Left ventricle myocardium inferior (tissue), 1 donor: ENCODE data around the gene NHS. TPM values are rescaled to one million over a fixed set of nuclear protein-coding genes. Genes with fewer than 3 reads are reported as not detected.

Experiments used
- DNase-seq: peaks from one replicate; pipeline ENCODE4 v3.0.0-alpha.2; 2020
- H3K27ac ChIP-seq: fragments of 200-600 bp; replicated peaks from 2 replicates; pipeline ENCODE4 v1.8.0; 2021
- H3K27me3 ChIP-seq: fragments of 200-600 bp; 2 replicates; pipeline ENCODE4 v1.8.0; 2021; ENCODE audit warnings: low read depth
- H3K36me3 ChIP-seq: fragments of 200-600 bp; 2 replicates; pipeline ENCODE4 v1.8.0; 2021
- H3K4me1 ChIP-seq: fragments of 200-600 bp; 2 replicates; pipeline ENCODE4 v1.8.0; 2021
- H3K4me3 ChIP-seq: fragments of 200-600 bp; 2 replicates; pipeline ENCODE4 v1.8.0; 2021; ENCODE audit warnings: mild to moderate bottlenecking, moderate library complexity
- H3K9me3 ChIP-seq: fragments of 200-600 bp; replicated peaks from 2 replicates; pipeline ENCODE4 v1.8.0; 2021
- CTCF ChIP-seq: fragments of 200-600 bp; IDR thresholded peaks from 2 replicates; pipeline ENCODE4 v1.8.0; 2021; ENCODE audit warnings: antibody characterized with exemption, mild to moderate bottlenecking, borderline replicate concordance
- intact Hi-C: fragments of 100-400 bp; cut with micrococcal nuclease; formaldehyde crosslinking; loops from one replicate; pipeline ENCODE4 v1.11.0; 2022
- total RNA-seq: library from RNA; stranded (reverse); fragmentation: NEBNext Ultra II Directional; extraction: Animal tissue kit (Norgen Biotek cat#: 25700); gene quantifications from one replicate; pipeline ENCODE4 v1.2.1, GENCODE V29; 2021
- donor health status: DM: no; HTN: yes; CAD: no; lungs with severe emphysema.

Gene NHS
- total RNA-seq, 1 donor from 2014 or later, result 1.0 TPM

DNA sequence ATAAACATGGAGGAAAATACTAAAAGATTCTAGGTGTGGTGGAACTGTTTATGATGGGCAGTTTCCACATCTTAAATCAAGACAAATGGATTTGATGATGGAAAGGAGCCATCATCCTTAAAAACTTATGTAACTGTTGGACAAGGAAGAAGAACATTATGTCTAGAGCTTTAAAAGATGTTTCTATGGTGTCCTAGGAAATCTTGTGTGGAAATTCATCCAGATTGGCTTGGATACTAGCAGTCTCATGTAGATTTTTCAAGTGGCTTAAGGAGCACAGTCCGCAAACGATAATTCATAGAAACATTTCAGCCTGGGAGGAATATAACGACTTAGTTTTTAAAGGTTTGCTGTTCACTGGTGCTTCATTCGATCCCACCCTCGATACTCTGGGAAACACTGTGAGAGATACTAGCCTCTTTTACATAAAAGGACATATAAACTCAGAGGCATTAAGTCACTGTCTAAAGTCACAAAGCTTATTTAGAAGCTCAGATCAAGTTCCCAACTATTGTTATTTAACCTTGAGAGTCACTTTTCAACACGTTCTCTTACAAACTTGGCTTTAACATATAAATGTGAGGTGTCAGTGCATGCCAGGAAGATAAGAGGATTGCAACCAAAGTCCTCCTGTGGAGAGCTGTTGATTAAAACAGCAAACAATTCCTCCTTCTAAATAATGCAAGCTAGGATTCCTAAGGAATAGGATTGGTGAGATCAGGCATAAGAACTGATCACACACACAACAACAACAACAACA lies 226.6 kb downstream of the NHS start:
- no peaks in the 10 kb centered on the region for H3K36me3 ChIP-seq
- no peak overlapping the region for H3K4me3 ChIP-seq
- TF ChIP-seq CTCF, result no peak
- H3K9me3 ChIP-seq, result no peaks in the 10 kb centered on the region
- no peak overlapping the region for H3K27ac ChIP-seq
- H3K27me3 ChIP-seq, result no peaks in the 10 kb centered on the region
- intact Hi-C loops, result no loop called here
- peaks cover 23% of the 10 kb centered on the region for H3K4me1 ChIP-seq
- no peak for DNase-seq

- H3K4me1 ChIP-seq, result peaks cover 23% of the 10 kb centered on the region
- no peaks in the 10 kb centered on the region for H3K36me3 ChIP-seq
- no peak for DNase-seq
- intact Hi-C loops, result no loop called here
- H3K27ac ChIP-seq, result no peak overlapping the region
- no peaks in the 10 kb centered on the region for H3K9me3 ChIP-seq
- TF ChIP-seq CTCF, result no peak
- no peaks in the 10 kb centered on the region for H3K27me3 ChIP-seq
- H3K4me3 ChIP-seq, result no peak overlapping the region
These were observed 227.2 kb downstream of the NHS start for GRCh38 chrX:17602245-17602644.

- Histone ChIP-seq H3K4me1 (peaks cover 16% of the 10 kb centered on the region), H3K27ac (no peak overlapping the region), H3K4me3 (no peak overlapping the region), H3K9me3 (no peaks in the 10 kb centered on the region), H3K36me3 (no peaks in the 10 kb centered on the region), H3K27me3 (no peaks in the 10 kb centered on the region)
- intact Hi-C loops, result no loop called here
- TF ChIP-seq CTCF, result no peak
- DNase-seq, result no peak
These were observed 228.2 kb downstream of the NHS start for GRCh38 chrX:17603196-17603595.

DNA sequence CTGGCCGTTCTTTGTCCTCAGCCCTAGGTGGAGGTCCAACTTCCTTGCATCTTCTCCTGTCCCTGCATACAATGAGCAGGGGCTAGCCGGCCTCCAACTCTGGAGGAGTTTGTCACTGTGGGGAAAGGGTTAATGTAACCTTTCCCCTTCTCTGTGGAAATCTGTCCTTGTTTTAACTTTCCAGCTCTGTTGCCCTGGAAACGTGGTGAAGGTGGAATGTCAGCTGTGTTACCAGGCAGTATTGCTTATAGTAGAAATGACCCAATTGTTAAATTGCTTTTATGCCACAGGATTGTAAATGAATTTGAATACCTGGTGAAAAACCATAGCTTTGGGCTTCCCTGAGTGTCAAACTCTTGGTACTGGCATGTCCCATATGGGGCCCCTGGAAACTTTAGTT lies 230.7 kb downstream of the NHS start:
- no peaks in the 10 kb centered on the region for H3K27me3 ChIP-seq
- H3K36me3 ChIP-seq, result no peaks in the 10 kb centered on the region
- no peak overlapping the region for H3K27ac ChIP-seq
- no peak overlapping the region for H3K4me3 ChIP-seq
- H3K4me1 ChIP-seq, result peaks cover 6% of the 10 kb centered on the region
- DNase-seq, result no peak
- intact Hi-C loops, result loop anchor here (5.0 kb wide), 1 partner anchor 368 kb away; no protein-coding TSS in a partner anchor
- no peak for TF ChIP-seq CTCF
- H3K9me3 ChIP-seq, result no peaks in the 10 kb centered on the region

GRCh38 chrX:17606231-17606630 lies 231.2 kb downstream of the NHS start:
- intact Hi-C loops, result loop anchor here (5.0 kb wide), 1 partner anchor 369 kb away; no protein-coding TSS in a partner anchor

More at GRCh38 chrX:17606231-17606630, 231.2 kb downstream of the NHS start:
- Histone ChIP-seq H3K27ac (no peak overlapping the region), H3K4me1 (peaks cover 2% of the 10 kb centered on the region), H3K4me3 (no peak overlapping the region), H3K36me3 (no peaks in the 10 kb centered on the region), H3K9me3 (no peaks in the 10 kb centered on the region), H3K27me3 (no peaks in the 10 kb centered on the region)
- no peak for TF ChIP-seq CTCF
- no peak for DNase-seq
